ENCODE results near the gene SYNE2. TPM values are rescaled to one million over a fixed set of nuclear protein-coding genes. Genes with fewer than 3 reads are reported as not detected.

SYNE2 gene
- total RNA-seq, 4 donors from 2014 or later, result 101 to 162 (median 114) TPM

GRCh38 chr14:63905370-63905769, 52.6 kb downstream of the SYNE2 start:
- Histone ChIP-seq H3K4me3 (no peak overlapping the region), H3K36me3 (no peaks in the 10 kb centered on the region), H3K27me3 (no peaks in the 10 kb centered on the region), H3K27ac (no peak overlapping the region), H3K9me3 (no peaks in the 10 kb centered on the region), H3K4me1 (no peaks in the 10 kb centered on the region)
- no peak for DNase-seq
- intact Hi-C loops (cut with DNase I; ENCODE audit: low total_unique reads), result no loop called here
- no peak for TF ChIP-seq CTCF (IDR thresholded peaks at IDR 0.05)
- no peak for TF ChIP-seq POLR2A (IDR thresholded peaks at IDR 0.05)

- DNase-seq, result no peak
- TF ChIP-seq CTCF (IDR thresholded peaks at IDR 0.05), result no peak
- no peak for TF ChIP-seq POLR2A (IDR thresholded peaks at IDR 0.05)
- H3K4me3 ChIP-seq, result no peak overlapping the region
- no peaks in the 10 kb centered on the region for H3K4me1 ChIP-seq
- no peaks in the 10 kb centered on the region for H3K36me3 ChIP-seq
- intact Hi-C loops (cut with DNase I; ENCODE audit: low total_unique reads), result no loop called here
- H3K27ac ChIP-seq, result no peak overlapping the region
- no peaks in the 10 kb centered on the region for H3K9me3 ChIP-seq
- H3K27me3 ChIP-seq, result no peaks in the 10 kb centered on the region
Observed at GRCh38 chr14:63908667-63909264, 56.0 kb downstream of the SYNE2 start.

- Histone ChIP-seq H3K36me3 (no peaks in the 10 kb centered on the region), H3K27ac (no peak overlapping the region), H3K27me3 (no peaks in the 10 kb centered on the region), H3K9me3 (no peaks in the 10 kb centered on the region), H3K4me3 (no peak overlapping the region), H3K4me1 (peaks cover 0 to 2% of the 10 kb centered on the region in 2 donors)
- DNase-seq, result no peak
- intact Hi-C loops (cut with DNase I; ENCODE audit: low total_unique reads), result no loop called here
- TF ChIP-seq CTCF (IDR thresholded peaks at IDR 0.05) (no peak), POLR2A (IDR thresholded peaks at IDR 0.05) (no peak)
Observed at GRCh38 chr14:63909984-63910383, 57.2 kb downstream of the SYNE2 start.

GRCh38 chr14:63910583-63911363, 58.0 kb downstream of the SYNE2 start:
- TF ChIP-seq POLR2A (IDR thresholded peaks at IDR 0.05) (no peak), CTCF (IDR thresholded peaks at IDR 0.05) (no peak)

GRCh38 chr14:63911404-63911803, 58.6 kb downstream of the SYNE2 start:
- Histone ChIP-seq H3K36me3 (no peaks in the 10 kb centered on the region), H3K4me1 (peaks cover 0 to 4% of the 10 kb centered on the region in 2 donors), H3K27ac (no peak overlapping the region), H3K4me3 (no peak overlapping the region), H3K27me3 (no peaks in the 10 kb centered on the region), H3K9me3 (no peaks in the 10 kb centered on the region)
- no peak for DNase-seq
- intact Hi-C loops (cut with DNase I; ENCODE audit: low total_unique reads), result no loop called here
- TF ChIP-seq POLR2A (IDR thresholded peaks at IDR 0.05) (no peak), CTCF (IDR thresholded peaks at IDR 0.05) (no peak)

More at GRCh38 chr14:63910583-63911363, 58.0 kb downstream of the SYNE2 start:
- intact Hi-C loops (cut with DNase I; ENCODE audit: low total_unique reads), result no loop called here
- H3K36me3 ChIP-seq, result no peaks in the 10 kb centered on the region
- peaks cover 0 to 4% of the 10 kb centered on the region in 2 donors for H3K4me1 ChIP-seq
- no peak overlapping the region for H3K27ac ChIP-seq
- no peak for DNase-seq
- H3K4me3 ChIP-seq, result no peak overlapping the region
- no peaks in the 10 kb centered on the region for H3K9me3 ChIP-seq
- no peaks in the 10 kb centered on the region for H3K27me3 ChIP-seq
